Measurements from ENCODE around the gene SNRNP200.

The SNRNP200 gene

DNA sequence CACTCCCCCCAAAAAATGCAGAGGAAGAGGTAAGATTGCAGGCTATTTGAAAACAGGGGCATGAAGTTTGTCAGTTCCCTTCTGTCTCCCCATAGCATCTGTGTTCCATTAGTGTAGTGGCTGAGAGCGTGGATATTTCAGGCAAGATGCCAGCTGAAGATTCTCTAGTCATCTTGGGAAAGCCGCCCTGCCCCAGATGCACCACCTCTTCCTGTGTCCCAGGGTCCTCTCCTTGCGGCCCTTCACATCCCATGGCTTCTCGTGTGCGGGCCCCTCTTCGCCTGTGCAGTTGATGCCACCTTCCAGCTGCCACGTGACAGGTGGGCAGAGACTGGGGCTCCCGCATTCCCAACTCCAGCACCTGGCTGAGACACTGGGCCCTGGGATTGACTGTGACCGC lies 55.7 kb downstream of the SNRNP200 start:
- no peak for TF ChIP-seq CTCF (IDR thresholded peaks at IDR 0.05; ENCODE audit: borderline replicate concordance, control extremely low read depth, extremely low read depth, insufficient read depth, missing control alignments)
- no peak for DNase-seq (ENCODE audit: low spot score)
- in situ Hi-C loops (cut with MboI; ENCODE audit: low sequenced_read_pairs, unreplicated experiment) = loop anchor here (25.0 kb wide), 1 partner anchor 237 kb away; no protein-coding TSS in a partner anchor

GRCh38 chr2:96248624-96249023 lies 56.7 kb downstream of the SNRNP200 start:
- TF ChIP-seq CTCF (IDR thresholded peaks at IDR 0.05; ENCODE audit: borderline replicate concordance, control extremely low read depth, extremely low read depth, insufficient read depth, missing control alignments) = no peak
- in situ Hi-C loops (cut with MboI; ENCODE audit: low sequenced_read_pairs, unreplicated experiment) = no loop called here
- no peak for DNase-seq (ENCODE audit: low spot score)

DNA sequence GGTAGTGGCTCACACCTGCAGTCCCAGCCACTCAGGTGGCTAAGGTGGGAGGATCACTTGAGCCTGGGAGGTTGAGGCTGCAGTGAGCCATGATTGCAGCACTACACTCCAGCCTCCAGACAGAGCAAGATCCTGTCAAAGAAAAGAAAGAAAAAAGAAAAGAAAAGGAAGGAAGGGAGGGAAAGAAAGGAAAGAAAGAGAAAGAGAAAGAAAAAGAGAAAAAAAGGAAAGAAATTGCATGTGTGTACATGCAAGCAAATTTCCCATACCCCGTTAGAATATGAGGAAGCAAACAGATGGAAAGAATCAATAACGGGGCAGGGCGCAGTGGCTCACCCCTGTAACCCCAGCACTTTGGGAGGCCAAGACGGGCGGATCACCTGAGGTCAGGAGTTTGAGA lies 57.5 kb downstream of the SNRNP200 start:
- in situ Hi-C loops (cut with MboI; ENCODE audit: low sequenced_read_pairs, unreplicated experiment) = no loop called here
- no peak for TF ChIP-seq CTCF (IDR thresholded peaks at IDR 0.05; ENCODE audit: borderline replicate concordance, control extremely low read depth, extremely low read depth, insufficient read depth, missing control alignments)
- no peak for DNase-seq (ENCODE audit: low spot score)

GRCh38 chr2:96247009-96247408 lies 58.3 kb downstream of the SNRNP200 start:
- in situ Hi-C loops (cut with MboI; ENCODE audit: low sequenced_read_pairs, unreplicated experiment) = no loop called here
- no peak for DNase-seq (ENCODE audit: low spot score)
- no peak for TF ChIP-seq CTCF (IDR thresholded peaks at IDR 0.05; ENCODE audit: borderline replicate concordance, control extremely low read depth, extremely low read depth, insufficient read depth, missing control alignments)

DNA sequence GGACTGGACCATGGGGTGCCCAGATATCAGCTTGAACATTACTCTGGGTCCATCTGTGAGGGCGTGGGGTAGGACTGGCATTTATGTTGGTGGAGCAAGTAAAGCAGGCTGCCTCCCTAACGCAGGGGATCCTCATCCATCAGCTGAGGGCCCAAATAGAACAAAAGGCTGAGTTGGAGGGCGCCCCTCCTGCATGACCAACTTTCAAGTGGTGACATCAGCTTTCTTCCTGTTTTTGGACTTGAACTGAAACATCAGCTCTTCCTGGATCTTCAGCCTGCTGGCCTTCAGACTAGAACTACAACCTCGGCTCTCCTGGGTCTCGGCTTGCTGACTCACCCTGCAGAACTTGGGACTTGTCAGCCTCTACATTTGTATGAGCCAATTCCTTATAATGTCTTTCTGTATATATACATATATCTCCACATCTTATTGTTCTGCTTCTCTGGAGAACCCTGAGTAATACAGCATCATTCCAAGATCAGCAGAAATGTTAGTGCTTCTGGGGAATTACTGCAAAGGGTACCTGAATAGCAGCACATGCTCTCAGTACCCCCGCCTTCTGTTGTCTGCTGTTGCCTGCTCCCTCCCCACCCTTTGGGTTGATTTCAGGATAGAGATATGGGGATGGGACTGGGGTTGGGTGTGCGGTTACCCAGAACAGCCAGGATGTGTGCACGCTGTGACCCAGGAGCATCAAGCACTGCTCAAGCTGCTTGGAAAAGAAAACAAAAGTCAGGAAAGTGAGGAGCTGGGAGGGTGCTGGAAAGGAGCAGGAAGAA lies 59.5 kb downstream of the SNRNP200 start:
- DNase-seq (ENCODE audit: low spot score) = no peak
- no peak for TF ChIP-seq CTCF (IDR thresholded peaks at IDR 0.05; ENCODE audit: borderline replicate concordance, control extremely low read depth, extremely low read depth, insufficient read depth, missing control alignments)
- in situ Hi-C loops (cut with MboI; ENCODE audit: low sequenced_read_pairs, unreplicated experiment) = no loop called here

DNA sequence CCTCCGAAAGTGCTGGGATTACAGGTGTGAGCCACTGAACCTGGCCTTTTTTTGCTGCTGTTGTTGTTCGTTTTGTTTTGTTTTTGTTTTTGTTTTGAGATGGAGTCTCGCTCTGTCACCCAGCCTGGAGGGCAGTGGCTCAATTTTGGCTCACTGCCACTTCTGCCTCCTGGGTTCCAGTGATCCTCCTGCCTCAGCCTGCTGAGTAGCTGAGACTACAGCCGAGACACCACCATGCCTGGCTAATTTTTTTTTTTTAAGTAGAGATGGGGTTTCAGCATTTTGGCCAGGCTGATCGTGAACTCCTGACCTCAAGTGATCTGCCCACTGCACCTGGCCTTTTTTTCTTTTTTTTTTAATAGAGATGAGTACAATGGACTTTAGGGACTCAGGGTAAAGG lies 61.5 kb downstream of the SNRNP200 start:
- no peak for TF ChIP-seq CTCF (IDR thresholded peaks at IDR 0.05; ENCODE audit: borderline replicate concordance, control extremely low read depth, extremely low read depth, insufficient read depth, missing control alignments)
- in situ Hi-C loops (cut with MboI; ENCODE audit: low sequenced_read_pairs, unreplicated experiment) = no loop called here
- DNase-seq (ENCODE audit: low spot score) = no peak
